Neural cell (in vitro differentiated cells): Measurements from ENCODE around the gene ERP44.

ENCODE experiments used
- CTCF ChIP-seq: fragments of 450-650 bp; IDR thresholded peaks from 2 replicates; pipeline ENCODE4 v1.5.1; 2014; ENCODE audit warnings: antibody characterized with exemption, mild to moderate bottlenecking, moderate library complexity; ENCODE audit not compliant: poor library complexity, severe bottlenecking
- EZH2 ChIP-seq: fragments of 200-600, 300-800 bp; shearing (Covaris generic), sonication (generic); IDR thresholded peaks from 2 replicates; pipeline ENCODE4 v1.6.1; 2014; ENCODE audit warnings: antibody characterized with exemption, low read length, borderline replicate concordance, mild to moderate bottlenecking; ENCODE audit not compliant: insufficient read depth, poor library complexity, severe bottlenecking
- POLR2AphosphoS5 ChIP-seq: IDR thresholded peaks from 2 replicates; pipeline ENCODE4 v1.6.1; 2012
- REST ChIP-seq: IDR thresholded peaks from 2 replicates; pipeline ENCODE4 v1.6.1; 2012; ENCODE audit warnings: borderline replicate concordance

- TF ChIP-seq EZH2: no peak
- no peak for TF ChIP-seq CTCF
- no peak for TF ChIP-seq POLR2AphosphoS5
- no peak for TF ChIP-seq REST
These were observed 42.2 kb downstream of the ERP44 start for GRCh38 chr9:100056561-100056960.
